ENCODE measurements around the gene ELL2.

The ELL2 gene

GRCh38 chr5:95961617-95962474 is at the start of gene ELL2:
Gene ELL2 (minus strand): TSS chr5:95961851. CDS start chr5:95961721, 130 bp downstream.
- Mint-ChIP-seq H3K27me3 (peaks cover 24% of the 10 kb centered on the region), H3K4me1 (peaks cover 31% of the 10 kb centered on the region), H3K27ac (peak within 1 kb of the TSS; percentile 89), H3K4me3 (peak within 1 kb of the TSS; percentile 95), H3K9me3 (no peaks in the 10 kb centered on the region), H3K36me3 (no peaks in the 10 kb centered on the region)
- CTCF ChIA-PET = interaction anchor here (0.7 to 3.2 kb wide), 6 partner anchors 67 to 375 kb away, joined by 3 to 16 read pairs (median 4); no protein-coding TSS in a partner anchor
- DNase-seq = peak; percentile 97

GRCh38 chr5:96008987-96009647 is 47.5 kb upstream of the ELL2 start:
- H3K9me3 Mint-ChIP-seq = peaks cover 3% of the 10 kb centered on the region
- no peak for DNase-seq
- no peaks in the 10 kb centered on the region for H3K36me3 Mint-ChIP-seq
- H3K4me3 Mint-ChIP-seq = no peak overlapping the region
- no peaks in the 10 kb centered on the region for H3K27me3 Mint-ChIP-seq
- H3K27ac Mint-ChIP-seq = no peak overlapping the region
- CTCF ChIA-PET = no interaction called here
- no peaks in the 10 kb centered on the region for H3K4me1 Mint-ChIP-seq

GRCh38 chr5:96008487-96008886 is 46.8 kb upstream of the ELL2 start:
- Mint-ChIP-seq H3K27me3 (no peaks in the 10 kb centered on the region), H3K4me3 (no peak overlapping the region), H3K4me1 (no peaks in the 10 kb centered on the region), H3K9me3 (peaks cover 3% of the 10 kb centered on the region), H3K27ac (no peak overlapping the region), H3K36me3 (no peaks in the 10 kb centered on the region)
- CTCF ChIA-PET = no interaction called here
- DNase-seq = no peak

- Mint-ChIP-seq H3K9me3 (no peaks in the 10 kb centered on the region), H3K4me1 (no peaks in the 10 kb centered on the region), H3K4me3 (no peak overlapping the region), H3K36me3 (no peaks in the 10 kb centered on the region), H3K27me3 (no peaks in the 10 kb centered on the region), H3K27ac (no peak overlapping the region)
- DNase-seq = no peak
- CTCF ChIA-PET = no interaction called here
These were observed 45.4 kb upstream of the ELL2 start for GRCh38 chr5:96007051-96007450.

- Mint-ChIP-seq H3K4me1 (no peaks in the 10 kb centered on the region), H3K4me3 (no peak overlapping the region), H3K36me3 (no peaks in the 10 kb centered on the region), H3K9me3 (no peaks in the 10 kb centered on the region), H3K27ac (no peak overlapping the region), H3K27me3 (no peaks in the 10 kb centered on the region)
- CTCF ChIA-PET = no interaction called here
- no peak for DNase-seq
These were observed 44.6 kb upstream of the ELL2 start for GRCh38 chr5:96006291-96006690.

GRCh38 chr5:96004754-96005153 is 43.1 kb upstream of the ELL2 start:
- Mint-ChIP-seq H3K36me3 (no peaks in the 10 kb centered on the region), H3K4me1 (no peaks in the 10 kb centered on the region), H3K9me3 (no peaks in the 10 kb centered on the region), H3K27ac (no peak overlapping the region), H3K27me3 (no peaks in the 10 kb centered on the region), H3K4me3 (no peak overlapping the region)
- CTCF ChIA-PET = no interaction called here
- DNase-seq = no peak

GRCh38 chr5:96004087-96004486 is 42.4 kb upstream of the ELL2 start:
- no peaks in the 10 kb centered on the region for H3K9me3 Mint-ChIP-seq
- CTCF ChIA-PET = no interaction called here
- H3K4me3 Mint-ChIP-seq = no peak overlapping the region
- no peaks in the 10 kb centered on the region for H3K27me3 Mint-ChIP-seq
- DNase-seq = no peak
- no peaks in the 10 kb centered on the region for H3K4me1 Mint-ChIP-seq
- no peak overlapping the region for H3K27ac Mint-ChIP-seq
- H3K36me3 Mint-ChIP-seq = no peaks in the 10 kb centered on the region

GRCh38 chr5:96001262-96001661 is 39.6 kb upstream of the ELL2 start:
- no peaks in the 10 kb centered on the region for H3K27me3 Mint-ChIP-seq
- DNase-seq = no peak
- no peaks in the 10 kb centered on the region for H3K9me3 Mint-ChIP-seq
- no peaks in the 10 kb centered on the region for H3K4me1 Mint-ChIP-seq
- no peak overlapping the region for H3K4me3 Mint-ChIP-seq
- CTCF ChIA-PET = no interaction called here
- H3K36me3 Mint-ChIP-seq = no peaks in the 10 kb centered on the region
- no peak overlapping the region for H3K27ac Mint-ChIP-seq

GRCh38 chr5:96000308-96000707 is 38.7 kb upstream of the ELL2 start:
- CTCF ChIA-PET = interaction anchor here (1.1 kb wide), 1 partner anchor 14 kb away, joined by 3 read pairs; no protein-coding TSS in a partner anchor

GRCh38 chr5:95996904-95997723 is 35.5 kb upstream of the ELL2 start:
- CTCF ChIA-PET = no interaction called here
- no peak overlapping the region for H3K4me3 Mint-ChIP-seq

More at GRCh38 chr5:96000308-96000707, 38.7 kb upstream of the ELL2 start:
- no peak overlapping the region for H3K4me3 Mint-ChIP-seq
- H3K36me3 Mint-ChIP-seq = no peaks in the 10 kb centered on the region
- no peaks in the 10 kb centered on the region for H3K4me1 Mint-ChIP-seq
- no peak overlapping the region for H3K27ac Mint-ChIP-seq
- H3K9me3 Mint-ChIP-seq = no peaks in the 10 kb centered on the region
- no peak for DNase-seq
- H3K27me3 Mint-ChIP-seq = no peaks in the 10 kb centered on the region

GRCh38 chr5:95995962-95996489 is 34.4 kb upstream of the ELL2 start:
- no peak for DNase-seq
- no peaks in the 10 kb centered on the region for H3K9me3 Mint-ChIP-seq
- CTCF ChIA-PET = no interaction called here
- H3K27me3 Mint-ChIP-seq = no peaks in the 10 kb centered on the region
- no peak overlapping the region for H3K4me3 Mint-ChIP-seq
- H3K27ac Mint-ChIP-seq = no peak overlapping the region
- no peaks in the 10 kb centered on the region for H3K4me1 Mint-ChIP-seq
- no peaks in the 10 kb centered on the region for H3K36me3 Mint-ChIP-seq

More at GRCh38 chr5:95996904-95997723, 35.5 kb upstream of the ELL2 start:
- no peaks in the 10 kb centered on the region for H3K4me1 Mint-ChIP-seq
- H3K27ac Mint-ChIP-seq = no peak overlapping the region
- H3K9me3 Mint-ChIP-seq = no peaks in the 10 kb centered on the region
- no peaks in the 10 kb centered on the region for H3K36me3 Mint-ChIP-seq
- DNase-seq = no peak
- no peaks in the 10 kb centered on the region for H3K27me3 Mint-ChIP-seq

GRCh38 chr5:95993776-95994175 is 32.1 kb upstream of the ELL2 start:
- Mint-ChIP-seq H3K36me3 (no peaks in the 10 kb centered on the region), H3K27me3 (no peaks in the 10 kb centered on the region), H3K4me1 (no peaks in the 10 kb centered on the region), H3K9me3 (no peaks in the 10 kb centered on the region), H3K27ac (no peak overlapping the region), H3K4me3 (no peak overlapping the region)
- CTCF ChIA-PET = no interaction called here
- DNase-seq = no peak

- CTCF ChIA-PET = no interaction called here
These were observed 31.6 kb upstream of the ELL2 start for GRCh38 chr5:95993266-95993665.

More at GRCh38 chr5:95993266-95993665, 31.6 kb upstream of the ELL2 start:
- Mint-ChIP-seq H3K27ac (no peak overlapping the region), H3K4me1 (no peaks in the 10 kb centered on the region), H3K4me3 (no peak overlapping the region), H3K36me3 (no peaks in the 10 kb centered on the region), H3K9me3 (no peaks in the 10 kb centered on the region), H3K27me3 (no peaks in the 10 kb centered on the region)
- DNase-seq = no peak
